GM12872 (cell line): Measurements from ENCODE around the gene PCDHGA1.

Source experiments
- CTCF ChIP-seq: IDR thresholded peaks from 3 replicates; pipeline ENCODE4 v1.5.1; 2011; ENCODE audit warnings: low read depth, mild to moderate bottlenecking, low read length, moderate library complexity; ENCODE audit not compliant: insufficient read depth

Gene PCDHGA1

GRCh38 chr5:141491323-141492167 is 161.2 kb downstream of the PCDHGA1 start:
- TF ChIP-seq CTCF, result no peak

- no peak for TF ChIP-seq CTCF
Observed at GRCh38 chr5:141492168-141492885, 162.0 kb downstream of the PCDHGA1 start.

- TF ChIP-seq CTCF, result no peak
Observed at GRCh38 chr5:141493500-141494422, 163.4 kb downstream of the PCDHGA1 start.

- TF ChIP-seq CTCF, result no peak
Observed at GRCh38 chr5:141494761-141495452, 164.6 kb downstream of the PCDHGA1 start.

GRCh38 chr5:141495453-141495811 is 165.1 kb downstream of the PCDHGA1 start:
- no peak for TF ChIP-seq CTCF

GRCh38 chr5:141496038-141496437 is 165.7 kb downstream of the PCDHGA1 start:
- TF ChIP-seq CTCF, result no peak

- no peak for TF ChIP-seq CTCF
Observed at GRCh38 chr5:141501761-141502160, 171.4 kb downstream of the PCDHGA1 start.
